Measurements from ENCODE around the gene IL4R. TPM values are rescaled to one million over a fixed set of nuclear protein-coding genes. Genes with fewer than 3 reads are reported as not detected.

IL4R gene
- total RNA-seq, 1 experiment from 2014 or later, result 12.0 TPM

DNA sequence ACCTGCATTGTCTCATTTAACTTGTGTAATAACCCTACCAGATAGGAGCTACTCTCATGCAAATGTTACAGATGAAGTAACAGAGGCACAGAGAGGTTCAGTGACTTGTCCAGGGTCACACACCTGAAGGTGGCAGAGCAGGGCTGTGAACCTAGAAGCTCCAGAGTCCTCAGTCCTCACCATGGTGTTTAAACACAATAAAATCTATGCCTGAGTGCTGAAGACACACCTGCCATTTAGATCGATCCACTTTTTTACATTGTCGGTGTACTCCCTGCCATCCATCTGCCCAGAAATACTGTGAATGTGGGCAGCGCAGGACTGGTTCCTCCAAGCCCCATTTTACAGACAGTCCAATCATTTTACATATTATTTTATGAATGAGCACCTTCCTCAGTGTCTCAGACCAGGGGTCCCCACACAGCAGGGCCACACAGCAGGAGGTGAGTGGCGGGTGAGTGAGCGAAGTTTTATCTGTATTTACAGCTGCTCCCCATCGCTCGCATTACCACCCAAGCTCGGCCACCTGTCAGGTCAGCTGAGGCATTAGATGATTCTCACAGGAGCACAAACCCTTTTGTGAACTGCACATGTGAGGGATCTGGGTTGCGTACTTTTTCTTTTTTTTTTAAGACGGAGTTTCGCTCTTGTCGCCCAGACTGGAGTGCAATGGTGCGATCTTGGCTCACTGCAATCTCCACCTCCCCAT is 5.6 kb downstream of the IL4R start:
- DNase-seq, result no peak
- no peaks in the 10 kb centered on the region; the same call in 1 of the 2 replicates for H3K27me3 ChIP-seq (ENCODE audit: low read length)
- H4K20me1 ChIP-seq (ENCODE audit: insufficient read depth, low read depth, low read length), result peaks cover 8% of the 10 kb centered on the region; the same call in 1 of the 2 replicates
- H3K4me3 ChIP-seq (ENCODE audit: low read length), result no peak overlapping the region
- no peaks in the 10 kb centered on the region for H3K79me2 ChIP-seq (ENCODE audit: low read length)
- no peak overlapping the region for H2AFZ ChIP-seq (ENCODE audit: low read length)
- H3K9ac ChIP-seq (ENCODE audit: low read length), result no peak overlapping the region
- no peaks in the 10 kb centered on the region for H3K9me2 ChIP-seq (replicated peaks; ENCODE audit: insufficient read depth, low read length)
- H3K36me3 ChIP-seq (ENCODE audit: insufficient read depth, low read length), result no peaks in the 10 kb centered on the region
- H3K4me2 ChIP-seq (ENCODE audit: low read depth, low read length, poor library complexity, severe bottlenecking), result no peak overlapping the region
- H3K9me3 ChIP-seq (ENCODE audit: low read length), result no peaks in the 10 kb centered on the region
- peaks cover 18% of the 10 kb centered on the region for H3K4me1 ChIP-seq (ENCODE audit: low read length)
- no peak overlapping the region for H3K27ac ChIP-seq (ENCODE audit: low read length)

DNA sequence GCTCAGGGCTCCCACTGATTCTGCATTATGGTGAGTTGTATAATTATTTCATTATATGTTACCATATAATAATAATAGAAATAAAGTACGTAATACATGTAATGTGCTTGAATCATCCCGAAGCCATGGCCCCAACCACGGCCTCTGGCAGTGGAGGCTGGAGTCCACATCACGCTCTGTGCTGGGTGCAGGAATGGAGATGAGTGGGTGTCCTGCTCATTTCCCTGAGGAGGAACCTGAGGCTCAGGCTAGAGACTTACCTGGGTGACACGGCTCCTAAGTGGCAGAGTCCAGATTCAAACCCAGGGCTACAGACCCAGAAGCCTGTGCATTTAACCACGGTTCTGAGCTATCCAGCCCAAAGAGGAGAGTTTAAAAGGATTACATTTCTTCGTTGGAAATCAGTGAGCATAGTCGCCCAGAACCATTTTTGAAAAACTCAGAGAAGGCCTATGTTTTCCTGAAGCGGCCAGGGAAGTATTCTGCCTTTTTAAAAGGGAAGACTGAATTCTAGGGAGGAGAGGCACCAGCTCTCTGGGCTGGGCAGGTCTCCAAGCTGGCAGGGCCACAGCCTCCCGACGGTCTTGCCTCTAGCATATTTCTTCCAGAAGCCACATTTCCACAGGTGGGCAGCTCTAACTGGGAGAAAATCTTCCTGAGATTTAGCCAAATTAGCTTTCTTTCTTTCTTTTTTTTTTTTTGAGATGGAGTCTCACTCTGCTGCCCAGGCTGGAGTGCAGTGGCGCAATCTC is 6.7 kb downstream of the IL4R start:
- peaks cover 16% of the 10 kb centered on the region for H3K4me1 ChIP-seq (ENCODE audit: low read length)
- no peaks in the 10 kb centered on the region for H3K9me3 ChIP-seq (ENCODE audit: low read length)
- no peak overlapping the region for H3K4me2 ChIP-seq (ENCODE audit: low read depth, low read length, poor library complexity, severe bottlenecking)
- no peak for DNase-seq
- H3K27ac ChIP-seq (ENCODE audit: low read length), result no peak overlapping the region
- no peaks in the 10 kb centered on the region; the same call in 1 of the 2 replicates for H3K27me3 ChIP-seq (ENCODE audit: low read length)
- no peaks in the 10 kb centered on the region for H3K36me3 ChIP-seq (ENCODE audit: insufficient read depth, low read length)
- peaks cover 8% of the 10 kb centered on the region; the same call in 1 of the 2 replicates for H4K20me1 ChIP-seq (ENCODE audit: insufficient read depth, low read depth, low read length)
- H3K4me3 ChIP-seq (ENCODE audit: low read length), result no peak overlapping the region
- no peak overlapping the region for H2AFZ ChIP-seq (ENCODE audit: low read length)
- H3K79me2 ChIP-seq (ENCODE audit: low read length), result no peaks in the 10 kb centered on the region
- no peaks in the 10 kb centered on the region for H3K9me2 ChIP-seq (replicated peaks; ENCODE audit: insufficient read depth, low read length)
- no peak overlapping the region for H3K9ac ChIP-seq (ENCODE audit: low read length)

DNA sequence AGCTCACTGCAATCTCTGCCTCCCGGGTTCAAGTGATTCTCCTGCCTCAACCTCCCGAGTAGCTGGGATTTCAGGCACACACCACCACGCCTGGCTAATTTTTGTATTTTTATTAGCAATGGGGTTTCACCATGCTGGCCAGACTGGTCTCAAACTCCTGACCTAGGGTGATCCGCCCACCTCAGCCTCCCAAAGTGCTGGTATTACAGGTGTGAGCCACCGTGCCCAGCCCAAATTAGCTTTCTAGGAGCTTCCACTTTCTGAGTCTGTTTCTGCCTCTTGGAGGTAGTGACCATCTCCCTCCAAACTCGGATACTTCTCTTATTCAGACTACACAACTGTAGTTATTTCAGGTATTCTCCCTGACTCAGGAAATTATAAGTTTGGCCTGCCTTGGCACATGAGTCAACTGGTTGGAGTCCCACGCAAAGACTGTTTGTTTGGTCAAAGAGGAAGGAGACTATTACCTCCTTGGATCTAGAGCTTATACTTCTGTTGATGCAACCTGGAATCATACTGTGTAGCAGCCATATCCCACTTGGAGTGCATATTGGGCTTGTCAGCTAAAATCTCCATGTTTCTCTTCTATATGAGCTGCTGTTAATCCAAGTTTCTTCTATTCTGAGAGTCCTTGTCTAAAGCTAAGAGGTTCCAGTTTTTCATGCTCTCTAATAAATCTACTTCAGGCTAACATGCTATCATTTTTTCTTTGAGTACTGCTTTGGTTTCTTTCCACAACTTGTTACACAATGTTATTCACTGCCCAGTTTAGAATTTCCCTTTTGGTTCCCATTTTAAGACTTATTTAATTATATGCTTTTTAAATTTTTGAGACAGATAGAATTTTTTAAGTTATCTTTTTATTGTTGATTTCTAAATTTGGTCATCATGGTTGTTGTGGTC is 7.5 kb downstream of the IL4R start:
- Histone ChIP-seq H3K4me2 (ENCODE audit: low read depth, low read length, poor library complexity, severe bottlenecking) (no peak overlapping the region), H3K4me3 (ENCODE audit: low read length) (no peak overlapping the region), H3K27me3 (ENCODE audit: low read length) (no peaks in the 10 kb centered on the region; the same call in 1 of the 2 replicates), H3K27ac (ENCODE audit: low read length) (no peak overlapping the region), H3K9ac (ENCODE audit: low read length) (no peak overlapping the region), H3K9me2 (replicated peaks; ENCODE audit: insufficient read depth, low read length) (no peaks in the 10 kb centered on the region), H2AFZ (ENCODE audit: low read length) (no peak overlapping the region), H3K36me3 (ENCODE audit: insufficient read depth, low read length) (no peaks in the 10 kb centered on the region), H3K79me2 (ENCODE audit: low read length) (no peaks in the 10 kb centered on the region), H4K20me1 (ENCODE audit: insufficient read depth, low read depth, low read length) (peaks cover 8% of the 10 kb centered on the region; the same call in 1 of the 2 replicates), H3K4me1 (ENCODE audit: low read length) (peaks cover 16% of the 10 kb centered on the region), H3K9me3 (ENCODE audit: low read length) (no peaks in the 10 kb centered on the region)
- DNase-seq, result no peak

DNA sequence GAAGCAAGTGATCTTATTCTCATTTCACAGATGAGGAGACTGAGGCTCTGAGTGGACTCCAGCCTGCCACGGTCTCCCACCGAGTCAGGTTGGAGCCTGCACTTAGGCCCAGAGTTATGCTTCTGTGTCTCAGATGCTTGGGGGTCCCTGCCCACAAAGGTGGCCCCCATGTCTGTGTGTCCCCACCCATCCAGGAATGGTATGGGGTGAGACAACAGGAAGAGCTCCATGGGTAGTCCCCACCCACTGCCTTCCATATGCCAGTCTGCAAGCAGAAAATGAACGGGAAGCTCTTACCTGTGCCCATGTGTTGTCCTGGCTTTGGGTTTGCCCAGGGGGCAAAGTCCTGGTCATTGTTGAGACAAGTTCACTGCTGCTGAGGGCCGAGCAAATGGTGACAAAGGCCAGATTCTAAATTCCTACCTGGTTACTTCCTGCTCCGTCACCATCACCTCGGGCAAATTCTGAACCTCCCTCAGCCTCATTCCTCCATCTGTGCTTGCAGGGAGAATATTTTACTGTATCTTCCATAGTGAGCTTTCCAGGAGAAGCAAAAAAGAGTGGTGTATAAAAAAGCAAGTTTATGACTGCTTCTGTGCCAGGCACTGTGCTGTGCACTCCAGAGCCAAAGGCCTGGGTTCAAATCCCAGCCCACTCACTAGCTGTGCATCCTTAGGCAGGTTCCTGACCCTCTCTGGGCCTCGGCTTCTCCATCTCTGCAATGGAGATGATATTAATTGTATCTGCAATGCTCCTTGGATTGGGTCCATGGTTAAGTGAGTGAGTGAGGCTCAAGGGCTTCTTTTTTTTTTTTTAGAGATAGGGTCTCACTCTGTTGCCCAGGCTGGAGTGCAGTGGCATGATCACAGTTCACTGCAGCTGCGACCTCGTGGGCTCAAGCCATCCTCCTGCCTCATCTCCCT is 9.3 kb downstream of the IL4R start:
- H3K4me3 ChIP-seq (ENCODE audit: low read length), result no peak overlapping the region
- no peak overlapping the region for H3K4me2 ChIP-seq (ENCODE audit: low read depth, low read length, poor library complexity, severe bottlenecking)
- H2AFZ ChIP-seq (ENCODE audit: low read length), result no peak overlapping the region
- H3K9ac ChIP-seq (ENCODE audit: low read length), result no peak overlapping the region
- H3K9me2 ChIP-seq (replicated peaks; ENCODE audit: insufficient read depth, low read length), result no peaks in the 10 kb centered on the region
- H3K36me3 ChIP-seq (ENCODE audit: insufficient read depth, low read length), result no peaks in the 10 kb centered on the region
- H4K20me1 ChIP-seq (ENCODE audit: insufficient read depth, low read depth, low read length), result 0 out of 2 replicates have a peak, but pooled peaks cover 4% of the 10 kb centered on the region
- no peak for DNase-seq
- H3K9me3 ChIP-seq (ENCODE audit: low read length), result no peaks in the 10 kb centered on the region
- H3K27me3 ChIP-seq (ENCODE audit: low read length), result no peaks in the 10 kb centered on the region
- peaks cover 11% of the 10 kb centered on the region for H3K4me1 ChIP-seq (ENCODE audit: low read length)
- no peak overlapping the region for H3K27ac ChIP-seq (ENCODE audit: low read length)
- H3K79me2 ChIP-seq (ENCODE audit: low read length), result no peaks in the 10 kb centered on the region

DNA sequence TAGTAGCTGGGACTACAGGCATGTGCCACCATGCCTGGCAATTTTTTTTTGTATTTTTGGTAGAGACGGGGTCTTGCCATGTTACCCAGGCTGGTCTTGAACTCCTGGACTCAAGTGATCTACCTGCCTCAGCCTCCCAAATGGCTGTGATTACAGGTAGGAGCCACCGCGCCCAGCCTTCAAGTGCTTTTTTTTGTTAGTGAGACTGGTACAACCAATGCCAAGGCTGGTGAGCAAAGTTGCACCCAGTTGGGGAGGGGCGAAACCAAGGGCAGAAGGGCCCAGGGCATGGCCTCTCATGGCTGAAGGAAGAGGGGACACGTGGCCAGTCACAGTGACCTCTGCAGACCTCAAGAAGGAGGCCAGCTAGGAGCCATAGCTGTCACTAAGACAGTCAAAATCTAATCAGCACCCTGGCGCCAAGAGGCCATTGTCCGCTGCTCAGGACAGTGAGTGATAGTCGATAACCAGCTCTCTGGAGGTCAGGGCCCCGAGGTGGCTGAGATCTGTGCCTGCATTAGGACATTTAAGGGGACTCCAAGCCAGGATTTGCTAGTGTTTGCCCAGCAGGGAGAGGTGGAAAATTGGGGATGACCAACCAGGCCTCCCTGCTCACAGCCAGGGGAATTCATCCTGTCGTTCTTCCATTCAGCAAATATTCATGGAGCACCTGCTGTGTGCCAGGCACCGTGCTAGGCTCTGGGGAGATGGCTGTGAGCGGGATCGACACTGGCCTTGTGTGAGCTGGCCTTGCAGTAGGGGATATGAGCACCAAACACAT is 10.2 kb downstream of the IL4R start:
- H3K4me1 ChIP-seq (ENCODE audit: low read length), result peaks cover 3% of the 10 kb centered on the region
- no peaks in the 10 kb centered on the region for H3K36me3 ChIP-seq (ENCODE audit: insufficient read depth, low read length)
- H3K9me2 ChIP-seq (replicated peaks; ENCODE audit: insufficient read depth, low read length), result no peaks in the 10 kb centered on the region
- H3K27ac ChIP-seq (ENCODE audit: low read length), result no peak overlapping the region
- H3K4me2 ChIP-seq (ENCODE audit: low read depth, low read length, poor library complexity, severe bottlenecking), result no peak overlapping the region
- no peaks in the 10 kb centered on the region for H3K9me3 ChIP-seq (ENCODE audit: low read length)
- no peak overlapping the region for H3K9ac ChIP-seq (ENCODE audit: low read length)
- 0 out of 2 replicates have a peak, but pooled peaks cover 4% of the 10 kb centered on the region for H4K20me1 ChIP-seq (ENCODE audit: insufficient read depth, low read depth, low read length)
- H2AFZ ChIP-seq (ENCODE audit: low read length), result no peak overlapping the region
- H3K27me3 ChIP-seq (ENCODE audit: low read length), result no peaks in the 10 kb centered on the region
- no peaks in the 10 kb centered on the region for H3K79me2 ChIP-seq (ENCODE audit: low read length)
- DNase-seq, result no peak
- no peak overlapping the region for H3K4me3 ChIP-seq (ENCODE audit: low read length)

DNA sequence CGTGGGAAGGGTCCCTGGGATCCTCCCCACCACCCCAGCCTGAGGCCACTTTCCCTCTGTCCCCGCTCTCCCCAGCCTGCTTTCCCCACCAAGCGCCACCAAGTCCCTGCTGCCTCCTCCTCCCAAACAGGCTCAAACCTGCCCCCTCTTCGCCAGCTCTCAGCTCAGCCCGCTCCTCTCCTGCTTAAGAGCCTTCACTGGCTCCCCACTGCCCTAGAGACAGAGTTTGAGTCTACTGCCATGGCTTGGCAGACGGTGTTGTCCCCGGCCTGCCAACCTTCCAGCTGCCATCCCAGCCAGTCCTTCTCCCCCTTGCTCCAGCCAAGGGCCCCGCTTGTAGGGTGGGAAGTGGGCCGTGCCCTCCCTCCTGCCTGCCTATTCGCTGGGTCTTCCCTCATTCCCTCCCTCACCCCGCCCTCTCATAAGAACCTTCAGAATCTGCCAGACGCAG is 11.1 kb downstream of the IL4R start:
- H3K36me3 ChIP-seq (ENCODE audit: insufficient read depth, low read length), result no peaks in the 10 kb centered on the region
- no peaks in the 10 kb centered on the region for H3K4me1 ChIP-seq (ENCODE audit: low read length)
- no peaks in the 10 kb centered on the region for H3K9me2 ChIP-seq (replicated peaks; ENCODE audit: insufficient read depth, low read length)
- no peaks in the 10 kb centered on the region for H3K27me3 ChIP-seq (ENCODE audit: low read length)
- no peaks in the 10 kb centered on the region for H3K9me3 ChIP-seq (ENCODE audit: low read length)
- H3K79me2 ChIP-seq (ENCODE audit: low read length), result no peaks in the 10 kb centered on the region
- H4K20me1 ChIP-seq (ENCODE audit: insufficient read depth, low read depth, low read length), result 0 out of 2 replicates have a peak, but pooled peaks cover 4% of the 10 kb centered on the region
- H3K9ac ChIP-seq (ENCODE audit: low read length), result no peak overlapping the region
- H3K27ac ChIP-seq (ENCODE audit: low read length), result no peak overlapping the region
- no peak overlapping the region for H3K4me2 ChIP-seq (ENCODE audit: low read depth, low read length, poor library complexity, severe bottlenecking)
- no peak for DNase-seq
- H2AFZ ChIP-seq (ENCODE audit: low read length), result no peak overlapping the region
- H3K4me3 ChIP-seq (ENCODE audit: low read length), result no peak overlapping the region

DNA sequence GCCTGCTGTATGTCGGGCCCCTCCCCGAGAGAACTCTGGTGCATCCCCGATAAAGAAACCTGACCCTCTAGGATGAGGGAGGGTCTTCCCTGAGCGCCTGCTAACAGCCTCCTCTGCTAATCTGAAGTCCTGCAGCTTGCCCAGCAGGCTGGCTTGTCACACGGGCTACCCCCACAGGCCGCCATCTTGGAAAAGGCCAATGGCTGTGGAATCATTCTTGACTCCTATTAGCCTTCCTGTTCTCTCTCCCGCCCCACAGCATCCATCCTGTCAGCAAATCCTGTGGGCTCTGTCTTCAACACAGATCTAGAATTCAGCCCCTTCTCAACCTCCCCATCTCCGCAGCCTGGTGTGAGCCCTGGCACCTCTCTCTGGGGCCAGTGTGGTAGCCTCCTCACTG is 12.0 kb downstream of the IL4R start:
- no peaks in the 10 kb centered on the region for H3K27me3 ChIP-seq (ENCODE audit: low read length)
- no peak overlapping the region for H3K27ac ChIP-seq (ENCODE audit: low read length)
- H3K36me3 ChIP-seq (ENCODE audit: insufficient read depth, low read length), result no peaks in the 10 kb centered on the region
- no peaks in the 10 kb centered on the region for H3K9me2 ChIP-seq (replicated peaks; ENCODE audit: insufficient read depth, low read length)
- H2AFZ ChIP-seq (ENCODE audit: low read length), result no peak overlapping the region
- H3K9ac ChIP-seq (ENCODE audit: low read length), result no peak overlapping the region
- no peaks in the 10 kb centered on the region for H3K4me1 ChIP-seq (ENCODE audit: low read length)
- DNase-seq, result no peak
- H4K20me1 ChIP-seq (ENCODE audit: insufficient read depth, low read depth, low read length), result 0 out of 2 replicates have a peak, but pooled peaks cover 4% of the 10 kb centered on the region
- H3K9me3 ChIP-seq (ENCODE audit: low read length), result no peaks in the 10 kb centered on the region
- H3K4me2 ChIP-seq (ENCODE audit: low read depth, low read length, poor library complexity, severe bottlenecking), result no peak overlapping the region
- H3K4me3 ChIP-seq (ENCODE audit: low read length), result no peak overlapping the region
- H3K79me2 ChIP-seq (ENCODE audit: low read length), result no peaks in the 10 kb centered on the region
